Cardiac fibroblast (primary cell): Measurements from ENCODE around the gene EPHX1.

Experiments
- DNase-seq, 2 donors: peaks; one replicate each; pipeline versions ENCODE4 v3.0.0 to v3.0.0-alpha.2; 2010; ENCODE audit warnings: low read depth in 2 of 2
- H3K4me3 ChIP-seq, 2 donors: replicated peaks in 1 of 2; 1 replicate in 1 of 2; 2 replicates in 1 of 2; pipeline ENCODE4 v1.5.1; 2011; ENCODE audit warnings: low read depth in 2 of 2, low read length in 2 of 2, mild to moderate bottlenecking in 2 of 2, moderate library complexity in 1 of 2
- TF ChIP-seq, protein P1 (sequence below): IDR thresholded peaks from one replicate; pipeline ENCODE4 v1.5.1; 2011; ENCODE audit warnings: low read depth, mild to moderate bottlenecking, low read length, inconsistent platforms

EPHX1 gene

GRCh38 chr1:225859151-225859550, 49.2 kb downstream of the EPHX1 start:
- no peak overlapping the region for H3K4me3 ChIP-seq
- no peak for DNase-seq

GRCh38 chr1:225860107-225860506, 50.2 kb downstream of the EPHX1 start:
- TF ChIP-seq, protein P1, sequence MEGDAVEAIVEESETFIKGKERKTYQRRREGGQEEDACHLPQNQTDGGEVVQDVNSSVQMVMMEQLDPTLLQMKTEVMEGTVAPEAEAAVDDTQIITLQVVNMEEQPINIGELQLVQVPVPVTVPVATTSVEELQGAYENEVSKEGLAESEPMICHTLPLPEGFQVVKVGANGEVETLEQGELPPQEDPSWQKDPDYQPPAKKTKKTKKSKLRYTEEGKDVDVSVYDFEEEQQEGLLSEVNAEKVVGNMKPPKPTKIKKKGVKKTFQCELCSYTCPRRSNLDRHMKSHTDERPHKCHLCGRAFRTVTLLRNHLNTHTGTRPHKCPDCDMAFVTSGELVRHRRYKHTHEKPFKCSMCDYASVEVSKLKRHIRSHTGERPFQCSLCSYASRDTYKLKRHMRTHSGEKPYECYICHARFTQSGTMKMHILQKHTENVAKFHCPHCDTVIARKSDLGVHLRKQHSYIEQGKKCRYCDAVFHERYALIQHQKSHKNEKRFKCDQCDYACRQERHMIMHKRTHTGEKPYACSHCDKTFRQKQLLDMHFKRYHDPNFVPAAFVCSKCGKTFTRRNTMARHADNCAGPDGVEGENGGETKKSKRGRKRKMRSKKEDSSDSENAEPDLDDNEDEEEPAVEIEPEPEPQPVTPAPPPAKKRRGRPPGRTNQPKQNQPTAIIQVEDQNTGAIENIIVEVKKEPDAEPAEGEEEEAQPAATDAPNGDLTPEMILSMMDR, result no peak
- no peak overlapping the region for H3K4me3 ChIP-seq
- no peak for DNase-seq

More at GRCh38 chr1:225859151-225859550, 49.2 kb downstream of the EPHX1 start:
- TF ChIP-seq, protein P1, result no peak

DNA sequence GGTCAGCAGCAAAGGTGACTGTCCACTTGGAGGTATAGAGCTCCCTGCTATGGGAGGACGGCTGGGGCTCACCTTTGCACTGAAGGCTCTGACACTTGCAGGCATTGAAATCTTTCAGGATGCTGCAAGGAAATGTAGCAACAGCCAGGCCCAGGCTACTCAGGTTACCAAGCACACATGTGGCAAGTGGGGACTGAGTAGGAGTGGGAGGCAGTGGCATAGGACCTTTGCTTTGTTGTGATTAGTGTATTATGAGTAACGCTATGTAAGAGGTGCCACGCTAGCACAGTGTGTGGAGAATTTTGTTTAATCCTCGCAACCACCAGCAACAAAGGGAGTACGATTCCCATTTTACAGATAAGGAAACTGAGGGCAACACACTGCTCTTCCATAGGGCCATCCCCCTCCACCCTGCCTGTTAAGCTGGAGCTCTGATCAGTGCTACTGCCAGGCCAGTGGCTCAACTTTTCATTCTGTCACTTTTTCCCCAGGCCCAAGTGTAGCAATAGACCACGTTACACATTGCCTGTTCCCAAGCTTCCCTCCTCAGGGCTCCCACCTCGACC, 51.0 kb downstream of the EPHX1 start:
- no peak for DNase-seq
- TF ChIP-seq, protein P1, result no peak
- no peak overlapping the region for H3K4me3 ChIP-seq

- H3K4me3 ChIP-seq, result no peak overlapping the region
- TF ChIP-seq, protein P1, result no peak
- no peak for DNase-seq
Measured at GRCh38 chr1:225861834-225862580, 52.1 kb downstream of the EPHX1 start.

- TF ChIP-seq, protein P1, result no peak
- H3K4me3 ChIP-seq, result no peak overlapping the region
- no peak for DNase-seq
Measured at GRCh38 chr1:225862581-225862950, 52.6 kb downstream of the EPHX1 start.

- DNase-seq, result peak in 1 of 2 donors; percentile 41
- no peak overlapping the region for H3K4me3 ChIP-seq
- TF ChIP-seq, protein P1, result no peak
Measured at GRCh38 chr1:225863167-225863566, 53.2 kb downstream of the EPHX1 start.
